ENCODE measurements around the gene SLC6A4.
"Not testable (repeated sequence)": the region's sequence is repeated elsewhere in the genome, so short reads cannot be mapped to it uniquely, and the experiment has no call there.

The SLC6A4 gene

GRCh38 chr17:30218799-30219198, 16.7 kb downstream of the SLC6A4 start:
- no peak for DNase-seq

- DNase-seq = no peak
Observed at GRCh38 chr17:30217746-30218245, 17.7 kb downstream of the SLC6A4 start.

GRCh38 chr17:30217054-30217453, 18.4 kb downstream of the SLC6A4 start:
- no peak for DNase-seq

GRCh38 chr17:30212750-30213149, 22.7 kb downstream of the SLC6A4 start:
- no peak for DNase-seq

GRCh38 chr17:30211371-30211770, 24.1 kb downstream of the SLC6A4 start:
- no peak for DNase-seq

- no peak for DNase-seq
Observed at GRCh38 chr17:30210901-30211300, 24.6 kb downstream of the SLC6A4 start.

- no peak for DNase-seq
Observed at GRCh38 chr17:30210366-30210765, 25.1 kb downstream of the SLC6A4 start.

GRCh38 chr17:30209930-30210329, 25.6 kb downstream of the SLC6A4 start:
- no peak for DNase-seq

- DNase-seq = no peak
Observed at GRCh38 chr17:30208214-30208613, 27.3 kb downstream of the SLC6A4 start.

- no peak for DNase-seq
Observed at GRCh38 chr17:30207655-30208054, 27.8 kb downstream of the SLC6A4 start.

GRCh38 chr17:30203471-30203981, 32.0 kb downstream of the SLC6A4 start:
- no peak for DNase-seq

- not testable (repeated sequence) for DNase-seq
Observed at GRCh38 chr17:30200656-30201055, 34.8 kb downstream of the SLC6A4 start.

- DNase-seq = no peak
Observed at GRCh38 chr17:30200106-30200505, 35.4 kb downstream of the SLC6A4 start.

- no peak for DNase-seq
Observed at GRCh38 chr17:30199600-30199999, 35.9 kb downstream of the SLC6A4 start.

- DNase-seq = no peak
Observed at GRCh38 chr17:30197416-30197815, 38.1 kb downstream of the SLC6A4 start.

GRCh38 chr17:30196504-30196903, 39.0 kb downstream of the SLC6A4 start:
- no peak for DNase-seq

GRCh38 chr17:30191072-30191471, 44.4 kb downstream of the SLC6A4 start:
- DNase-seq = no peak

- DNase-seq = no peak
Observed at GRCh38 chr17:30188211-30188939, 47.1 kb downstream of the SLC6A4 start.

- no peak for DNase-seq
Observed at GRCh38 chr17:30187573-30187972, 47.9 kb downstream of the SLC6A4 start.

GRCh38 chr17:30186761-30187160, 48.7 kb downstream of the SLC6A4 start:
- DNase-seq = no peak

GRCh38 chr17:30176855-30177254, 58.6 kb downstream of the SLC6A4 start:
- DNase-seq = no peak

GRCh38 chr17:30174556-30174955, 60.9 kb downstream of the SLC6A4 start:
- DNase-seq = no peak

GRCh38 chr17:30173649-30174048, 61.8 kb downstream of the SLC6A4 start:
- no peak for DNase-seq

- no peak for DNase-seq
Observed at GRCh38 chr17:30172560-30172959, 62.9 kb downstream of the SLC6A4 start.

Data from NCI-H510A treated with DMSO at 0.1 percent for 48 hours (cell line).